ENCODE results near the gene PELI2.

Gene PELI2

DNA sequence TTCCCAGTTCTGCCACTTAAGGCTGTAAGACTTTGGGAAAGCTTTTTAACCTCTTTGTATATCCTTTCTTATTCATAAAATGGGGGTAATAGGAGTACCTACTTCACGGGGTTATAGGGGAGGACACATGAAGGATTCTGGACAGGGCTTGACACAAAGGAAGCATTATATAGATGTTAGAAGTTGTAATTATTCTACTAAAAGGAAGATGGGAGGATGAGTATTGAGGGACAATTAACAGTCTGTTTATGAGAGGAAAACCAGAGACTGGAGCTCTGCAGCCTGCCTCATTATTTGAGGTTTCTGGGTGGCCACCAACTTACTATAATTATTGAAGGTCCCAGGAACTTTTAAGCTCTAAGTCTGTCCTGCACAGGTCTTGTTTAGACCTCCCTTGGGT, 34.0 kb downstream of the PELI2 start:
- H3K4me3 ChIP-seq (ENCODE audit: control insufficient read depth, low read depth, low read length), result no peak overlapping the region
- no peak for DNase-seq (ENCODE audit: low read depth)
- TF ChIP-seq, protein P1, sequence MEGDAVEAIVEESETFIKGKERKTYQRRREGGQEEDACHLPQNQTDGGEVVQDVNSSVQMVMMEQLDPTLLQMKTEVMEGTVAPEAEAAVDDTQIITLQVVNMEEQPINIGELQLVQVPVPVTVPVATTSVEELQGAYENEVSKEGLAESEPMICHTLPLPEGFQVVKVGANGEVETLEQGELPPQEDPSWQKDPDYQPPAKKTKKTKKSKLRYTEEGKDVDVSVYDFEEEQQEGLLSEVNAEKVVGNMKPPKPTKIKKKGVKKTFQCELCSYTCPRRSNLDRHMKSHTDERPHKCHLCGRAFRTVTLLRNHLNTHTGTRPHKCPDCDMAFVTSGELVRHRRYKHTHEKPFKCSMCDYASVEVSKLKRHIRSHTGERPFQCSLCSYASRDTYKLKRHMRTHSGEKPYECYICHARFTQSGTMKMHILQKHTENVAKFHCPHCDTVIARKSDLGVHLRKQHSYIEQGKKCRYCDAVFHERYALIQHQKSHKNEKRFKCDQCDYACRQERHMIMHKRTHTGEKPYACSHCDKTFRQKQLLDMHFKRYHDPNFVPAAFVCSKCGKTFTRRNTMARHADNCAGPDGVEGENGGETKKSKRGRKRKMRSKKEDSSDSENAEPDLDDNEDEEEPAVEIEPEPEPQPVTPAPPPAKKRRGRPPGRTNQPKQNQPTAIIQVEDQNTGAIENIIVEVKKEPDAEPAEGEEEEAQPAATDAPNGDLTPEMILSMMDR (conservative IDR thresholded peaks at IDR 0.05; ENCODE audit: control insufficient read depth, insufficient read depth, low read depth, low read length), result no peak

DNA sequence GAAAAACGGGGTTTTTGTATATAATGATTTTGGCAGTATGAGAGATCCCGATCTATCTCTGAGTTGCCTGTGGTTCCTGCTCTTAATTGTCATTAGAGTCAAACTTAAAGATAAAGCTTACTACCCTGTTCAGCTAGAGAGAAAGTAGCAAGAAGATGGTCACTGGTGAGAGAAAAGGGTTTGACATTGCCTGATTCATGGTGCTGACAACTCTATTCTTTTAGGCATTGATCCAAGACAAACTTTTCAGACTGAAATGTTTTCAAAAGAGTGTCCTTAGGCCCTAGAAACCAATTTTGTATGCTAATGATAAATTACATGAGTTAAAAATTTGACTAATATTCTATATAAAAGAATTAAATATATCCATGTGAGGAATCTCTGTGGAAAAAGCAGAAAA, 35.1 kb downstream of the PELI2 start:
- no peak overlapping the region for H3K4me3 ChIP-seq (ENCODE audit: control insufficient read depth, low read depth, low read length)
- peak; percentile 51 for DNase-seq (ENCODE audit: low read depth)
- TF ChIP-seq, protein P1 (conservative IDR thresholded peaks at IDR 0.05; ENCODE audit: control insufficient read depth, insufficient read depth, low read depth, low read length), result no peak

DNA sequence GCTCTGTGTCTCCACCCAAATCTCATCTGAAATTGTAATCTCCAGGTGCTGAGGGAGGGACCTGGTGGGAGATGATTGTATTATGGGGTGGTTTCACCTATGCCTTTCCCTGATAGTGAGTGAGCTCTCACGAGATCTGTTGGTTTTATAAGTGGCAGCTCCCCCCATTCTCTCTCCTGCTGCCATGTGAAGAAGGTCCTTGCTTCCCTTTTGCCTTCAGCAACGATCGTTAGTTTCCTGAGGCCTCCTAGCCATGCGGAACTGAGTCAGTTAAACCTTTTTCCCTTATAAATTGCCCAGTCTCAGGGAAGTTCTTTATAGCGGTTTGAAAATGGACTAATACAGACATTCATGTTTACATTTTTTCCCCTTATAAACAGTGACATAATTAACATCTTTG, 36.1 kb downstream of the PELI2 start:
- no peak for DNase-seq (ENCODE audit: low read depth)
- no peak overlapping the region for H3K4me3 ChIP-seq (ENCODE audit: control insufficient read depth, low read depth, low read length)
- TF ChIP-seq, protein P1 (conservative IDR thresholded peaks at IDR 0.05; ENCODE audit: control insufficient read depth, insufficient read depth, low read depth, low read length), result no peak

DNA sequence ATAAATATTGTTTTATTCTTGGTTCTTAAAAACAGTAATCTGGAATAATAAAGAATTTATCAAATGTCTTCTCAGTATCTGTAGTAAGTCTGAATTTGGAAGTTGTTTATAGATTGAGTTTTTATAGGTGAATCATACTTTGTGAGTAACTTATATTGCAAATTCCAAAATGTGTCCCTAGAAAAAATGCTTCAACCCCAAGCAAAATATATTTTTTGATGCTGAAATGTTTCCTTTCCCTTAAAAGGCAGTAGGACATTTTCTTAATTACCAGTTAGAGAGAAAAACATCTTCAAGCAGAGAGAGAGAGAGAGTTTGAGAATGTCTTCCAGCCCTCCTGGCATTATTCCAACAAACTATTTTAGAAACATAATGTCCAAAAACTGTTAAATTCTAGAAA, 37.9 kb downstream of the PELI2 start:
- peak; percentile 19 for DNase-seq (ENCODE audit: low read depth)
- TF ChIP-seq, protein P1 (conservative IDR thresholded peaks at IDR 0.05; ENCODE audit: control insufficient read depth, insufficient read depth, low read depth, low read length), result no peak
- no peak overlapping the region for H3K4me3 ChIP-seq (ENCODE audit: control insufficient read depth, low read depth, low read length)

DNA sequence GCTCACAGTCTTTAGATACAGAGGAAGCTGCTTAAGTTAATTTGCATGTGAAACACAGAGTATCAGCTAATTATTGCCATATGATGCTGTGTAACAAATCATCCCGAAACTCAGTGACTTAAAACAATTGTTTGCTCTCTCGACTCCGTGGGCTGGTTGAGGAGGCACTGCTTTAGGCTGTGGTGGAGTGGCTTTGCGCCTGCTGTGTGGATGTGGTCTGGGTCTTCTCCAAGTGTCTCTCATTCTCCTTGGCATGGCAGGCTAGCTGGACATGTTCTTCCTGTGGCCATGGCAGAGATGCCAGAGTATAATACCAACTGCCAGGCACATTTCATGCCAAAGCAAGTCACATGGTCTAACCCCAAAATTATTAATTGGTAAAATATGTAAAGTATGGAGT, 40.9 kb downstream of the PELI2 start:
- no peak overlapping the region for H3K4me3 ChIP-seq (ENCODE audit: control insufficient read depth, low read depth, low read length)
- TF ChIP-seq, protein P1 (conservative IDR thresholded peaks at IDR 0.05; ENCODE audit: control insufficient read depth, insufficient read depth, low read depth, low read length), result no peak
- no peak for DNase-seq (ENCODE audit: low read depth)

DNA sequence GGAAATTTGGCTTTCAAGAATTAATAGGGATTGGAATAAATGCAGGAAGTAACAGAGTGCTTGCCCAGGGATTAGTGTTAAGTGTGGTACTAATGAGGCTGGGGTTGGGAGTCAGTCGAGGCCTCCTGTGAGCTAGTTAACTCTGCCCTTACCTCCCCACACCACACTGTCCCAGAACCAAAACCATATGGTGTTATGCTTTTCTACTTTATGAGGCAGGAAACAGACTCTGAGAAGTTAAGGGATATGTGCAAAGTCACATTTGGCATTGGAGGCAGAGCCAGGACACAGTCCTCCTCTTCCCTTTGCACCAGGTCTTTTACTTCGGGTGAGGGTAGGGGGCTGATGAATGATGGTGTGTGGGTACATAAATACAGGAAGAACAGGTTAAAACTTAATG, 41.9 kb downstream of the PELI2 start:
- no peak overlapping the region for H3K4me3 ChIP-seq (ENCODE audit: control insufficient read depth, low read depth, low read length)
- DNase-seq (ENCODE audit: low read depth), result no peak
- TF ChIP-seq, protein P1 (conservative IDR thresholded peaks at IDR 0.05; ENCODE audit: control insufficient read depth, insufficient read depth, low read depth, low read length), result no peak

DNA sequence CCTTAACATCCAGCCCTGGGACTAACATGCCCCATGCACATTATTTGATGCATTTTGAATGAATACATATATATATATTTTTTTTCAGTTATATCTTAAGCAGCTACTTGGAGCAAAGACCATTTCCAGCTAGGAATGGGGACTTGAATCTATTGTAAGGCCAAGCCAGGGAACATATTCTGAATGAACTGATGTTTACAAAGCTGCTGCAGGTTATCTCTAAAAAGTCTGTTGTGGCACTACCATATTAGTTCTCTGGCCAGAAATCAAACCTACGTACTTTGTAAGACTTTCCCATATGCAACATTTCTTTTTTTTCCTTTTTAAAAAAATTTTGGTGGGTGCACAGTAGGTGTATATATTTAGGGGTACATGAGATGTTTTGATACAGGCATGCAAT, 43.4 kb downstream of the PELI2 start:
- H3K4me3 ChIP-seq (ENCODE audit: control insufficient read depth, low read depth, low read length), result no peak overlapping the region
- DNase-seq (ENCODE audit: low read depth), result no peak
- TF ChIP-seq, protein P1 (conservative IDR thresholded peaks at IDR 0.05; ENCODE audit: control insufficient read depth, insufficient read depth, low read depth, low read length), result no peak

Data from fibroblast of mammary gland (primary cell).